ENCODE measurements around the gene PTPN4. TPM values are rescaled to one million over a fixed set of nuclear protein-coding genes. Genes with fewer than 3 reads are reported as not detected.

Gene PTPN4
- polyA plus RNA-seq, 3 donors, result 5.5 to 6.7 (median 5.7) TPM

DNA sequence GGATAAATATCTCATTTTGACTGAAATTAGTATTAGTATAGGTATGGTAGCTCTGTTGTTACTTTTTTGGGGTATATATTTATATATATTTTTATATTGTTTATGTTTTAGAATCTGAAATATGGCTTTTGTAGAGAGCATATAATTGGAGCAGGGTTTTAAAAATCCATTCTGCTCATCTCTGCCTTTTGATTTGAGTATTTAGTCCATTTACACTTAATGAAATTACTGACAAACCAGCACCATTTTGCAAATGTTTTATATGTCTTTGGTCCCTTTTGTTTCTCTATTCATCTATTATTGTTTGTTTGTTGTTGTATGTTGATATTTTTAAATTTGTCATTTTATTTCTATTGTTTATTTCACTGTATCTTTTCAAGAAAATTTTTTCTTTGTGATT lies 30.7 kb downstream of the PTPN4 start:
- H3K4me3 Mint-ChIP-seq, result no peak overlapping the region
- no peaks in the 10 kb centered on the region for H4K20me1 ChIP-seq (ENCODE audit: insufficient read depth, low read length)
- no peaks in the 10 kb centered on the region for H3K4me1 ChIP-seq (ENCODE audit: control insufficient read depth in 1 of 2, insufficient read depth in 2 of 2, low read length in 2 of 2)
- intact Hi-C loops (cut with micrococcal nuclease), result no loop called here
- TF ChIP-seq, protein P1, sequence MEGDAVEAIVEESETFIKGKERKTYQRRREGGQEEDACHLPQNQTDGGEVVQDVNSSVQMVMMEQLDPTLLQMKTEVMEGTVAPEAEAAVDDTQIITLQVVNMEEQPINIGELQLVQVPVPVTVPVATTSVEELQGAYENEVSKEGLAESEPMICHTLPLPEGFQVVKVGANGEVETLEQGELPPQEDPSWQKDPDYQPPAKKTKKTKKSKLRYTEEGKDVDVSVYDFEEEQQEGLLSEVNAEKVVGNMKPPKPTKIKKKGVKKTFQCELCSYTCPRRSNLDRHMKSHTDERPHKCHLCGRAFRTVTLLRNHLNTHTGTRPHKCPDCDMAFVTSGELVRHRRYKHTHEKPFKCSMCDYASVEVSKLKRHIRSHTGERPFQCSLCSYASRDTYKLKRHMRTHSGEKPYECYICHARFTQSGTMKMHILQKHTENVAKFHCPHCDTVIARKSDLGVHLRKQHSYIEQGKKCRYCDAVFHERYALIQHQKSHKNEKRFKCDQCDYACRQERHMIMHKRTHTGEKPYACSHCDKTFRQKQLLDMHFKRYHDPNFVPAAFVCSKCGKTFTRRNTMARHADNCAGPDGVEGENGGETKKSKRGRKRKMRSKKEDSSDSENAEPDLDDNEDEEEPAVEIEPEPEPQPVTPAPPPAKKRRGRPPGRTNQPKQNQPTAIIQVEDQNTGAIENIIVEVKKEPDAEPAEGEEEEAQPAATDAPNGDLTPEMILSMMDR (IDR thresholded peaks at IDR 0.05), result no peak
- peaks cover 2% of the 10 kb centered on the region for H3K4me1 Mint-ChIP-seq
- H3K79me2 ChIP-seq (ENCODE audit: insufficient read depth, low read length), result no peaks in the 10 kb centered on the region
- no peak overlapping the region for H3K4me3 ChIP-seq (replicated peaks in 1 of 3; ENCODE audit: low read depth in 2 of 3, low read length in 3 of 3)
- no peak for DNase-seq
- peaks cover 18 to 38% of the 10 kb centered on the region in 2 donors for H3K36me3 Mint-ChIP-seq
- no peak overlapping the region for H3K27ac Mint-ChIP-seq
- no peak overlapping the region for H3K4me2 ChIP-seq (replicated peaks; ENCODE audit: extremely low read depth, low read length, poor library complexity, severe bottlenecking)
- H3K36me3 ChIP-seq (replicated peaks in 1 of 2; ENCODE audit: control insufficient read depth in 1 of 2, insufficient read depth in 2 of 2, low read length in 2 of 2), result peaks cover 0 to 6% of the 10 kb centered on the region in 2 donors
- peaks cover 33 to 56% (median 52%) of the 10 kb centered on the region in 7 donors for H3K9me3 Mint-ChIP-seq
- H3K9ac ChIP-seq (ENCODE audit: insufficient read depth, low read length, poor library complexity, severe bottlenecking), result no peak overlapping the region
- no peak overlapping the region for H3K27ac ChIP-seq (ENCODE audit: low read depth in 1 of 2, low read length in 2 of 2)
- peaks cover 39 to 65% of the 10 kb centered on the region in 2 donors for H3K9me3 ChIP-seq (replicated peaks in 1 of 2; ENCODE audit: control insufficient read depth in 1 of 2, insufficient read depth in 1 of 2, low read length in 2 of 2)
- H3K27me3 ChIP-seq (ENCODE audit: control insufficient read depth in 2 of 2, insufficient read depth in 2 of 2, low read length in 2 of 2), result no peaks in the 10 kb centered on the region
- H3K27me3 Mint-ChIP-seq (ENCODE audit: low read depth in 3 of 3), result no peaks in the 10 kb centered on the region
- H2AFZ ChIP-seq (ENCODE audit: insufficient read depth, low read depth, low read length, poor library complexity, severe bottlenecking), result no peak overlapping the region

- 95% methylated on average over 3 of the region's 8 CpGs for WGBS (ENCODE audit: insufficient coverage)
- TF ChIP-seq, protein P1 (IDR thresholded peaks at IDR 0.05), result no peak
- H3K27ac Mint-ChIP-seq, result no peak overlapping the region
- Histone ChIP-seq H4K20me1 (ENCODE audit: insufficient read depth, low read length) (no peaks in the 10 kb centered on the region), H3K9ac (ENCODE audit: insufficient read depth, low read length, poor library complexity, severe bottlenecking) (no peak overlapping the region), H3K4me1 (ENCODE audit: control insufficient read depth in 1 of 2, insufficient read depth in 2 of 2, low read length in 2 of 2) (no peaks in the 10 kb centered on the region), H3K27ac (ENCODE audit: low read depth in 1 of 2, low read length in 2 of 2) (no peak overlapping the region), H3K79me2 (ENCODE audit: insufficient read depth, low read length) (no peaks in the 10 kb centered on the region), H3K27me3 (ENCODE audit: control insufficient read depth in 2 of 2, insufficient read depth in 2 of 2, low read length in 2 of 2) (no peaks in the 10 kb centered on the region), H3K9me3 (replicated peaks in 1 of 2; ENCODE audit: control insufficient read depth in 1 of 2, insufficient read depth in 1 of 2, low read length in 2 of 2) (peaks cover 46 to 67% of the 10 kb centered on the region in 2 donors), H2AFZ (ENCODE audit: insufficient read depth, low read depth, low read length, poor library complexity, severe bottlenecking) (no peak overlapping the region), H3K4me2 (replicated peaks; ENCODE audit: extremely low read depth, low read length, poor library complexity, severe bottlenecking) (no peak overlapping the region), H3K36me3 (replicated peaks in 1 of 2; ENCODE audit: control insufficient read depth in 1 of 2, insufficient read depth in 2 of 2, low read length in 2 of 2) (peaks cover 0 to 6% of the 10 kb centered on the region in 2 donors), H3K4me3 (replicated peaks in 1 of 3; ENCODE audit: low read depth in 2 of 3, low read length in 3 of 3) (no peak overlapping the region)
- no peak overlapping the region for H3K4me3 Mint-ChIP-seq
- intact Hi-C loops (cut with micrococcal nuclease), result no loop called here
- peaks cover 33 to 59% (median 51%) of the 10 kb centered on the region in 7 donors for H3K9me3 Mint-ChIP-seq
- no peak for DNase-seq
- peaks cover 2% of the 10 kb centered on the region for H3K4me1 Mint-ChIP-seq
- H3K36me3 Mint-ChIP-seq, result peaks cover 18 to 38% of the 10 kb centered on the region in 2 donors
- no peaks in the 10 kb centered on the region for H3K27me3 Mint-ChIP-seq (ENCODE audit: low read depth in 3 of 3)
These were observed 33.2 kb downstream of the PTPN4 start for GRCh38 chr2:119792907-119793312.

Measured in CD14-positive monocyte (primary cell).